NCI-H2227 (cell line): ENCODE data around the gene LHFPL5.

Source experiments
- DNase-seq: peaks from one replicate; lab custom pipeline; 2025; ENCODE audit not compliant: unreplicated experiment; lab: John Stamatoyannopoulos, UW

The LHFPL5 gene

GRCh38 chr6:35790683-35791082 lies 14.5 kb upstream of the LHFPL5 start:
- DNase-seq = no peak

GRCh38 chr6:35794536-35795452 lies 10.4 kb upstream of the LHFPL5 start:
- no peak for DNase-seq

- DNase-seq = no peak
Measured at GRCh38 chr6:35795453-35796071, 9.6 kb upstream of the LHFPL5 start.

- no peak for DNase-seq
Measured at GRCh38 chr6:35796236-35796635, 8.9 kb upstream of the LHFPL5 start.

- no peak for DNase-seq
Measured at GRCh38 chr6:35797837-35798526, 7.2 kb upstream of the LHFPL5 start.

- DNase-seq = no peak
Measured at GRCh38 chr6:35798706-35799105, 6.4 kb upstream of the LHFPL5 start.

- DNase-seq = no peak
Measured at GRCh38 chr6:35801148-35801547, 4.0 kb upstream of the LHFPL5 start.

- no peak for DNase-seq
Measured at GRCh38 chr6:35808688-35809087, 3.5 kb downstream of the LHFPL5 start.

- no peak for DNase-seq
Measured at GRCh38 chr6:35809809-35810208, 4.7 kb downstream of the LHFPL5 start.

- peak; percentile 33 for DNase-seq
Measured at GRCh38 chr6:35810971-35811698, 6.0 kb downstream of the LHFPL5 start.

- DNase-seq = no peak
Measured at GRCh38 chr6:35811699-35811995, 6.5 kb downstream of the LHFPL5 start.

- DNase-seq = no peak
Measured at GRCh38 chr6:35817515-35817914, 12.4 kb downstream of the LHFPL5 start.

GRCh38 chr6:35823601-35824000 lies 18.4 kb downstream of the LHFPL5 start:
- DNase-seq = no peak

- no peak for DNase-seq
Measured at GRCh38 chr6:35824552-35825192, 19.5 kb downstream of the LHFPL5 start.

- DNase-seq = no peak
Measured at GRCh38 chr6:35829306-35829705, 24.2 kb downstream of the LHFPL5 start.

- no peak for DNase-seq
Measured at GRCh38 chr6:35831257-35832007, 26.3 kb downstream of the LHFPL5 start.

- DNase-seq = no peak
Measured at GRCh38 chr6:35833536-35833935, 28.4 kb downstream of the LHFPL5 start.

GRCh38 chr6:35839019-35839418 lies 33.9 kb downstream of the LHFPL5 start:
- DNase-seq = no peak

- no peak for DNase-seq
Measured at GRCh38 chr6:35842381-35842780, 37.2 kb downstream of the LHFPL5 start.

GRCh38 chr6:35844290-35844689 lies 39.1 kb downstream of the LHFPL5 start:
- no peak for DNase-seq
